Spinal cord (tissue), 10 donors: ENCODE measurements around the gene CTCF. TPM values are rescaled to one million over a fixed set of nuclear protein-coding genes. Genes with fewer than 3 reads are reported as not detected.

ENCODE experiments used
- DNase-seq, 6 donors: peaks; one replicate each; pipeline versions ENCODE4 v3.0.0 to v3.0.0-alpha.2; 2013 to 2015; ENCODE audit warnings: low spot score in 6 of 6, low read depth in 4 of 6
- H3K27ac ChIP-seq: one replicate; pipeline ENCODE4 v1.5.1; 2013; ENCODE audit warnings: low read depth, low read length, control low read depth
- H3K27me3 ChIP-seq: one replicate; pipeline ENCODE4 v1.6.1; 2013; ENCODE audit warnings: low read length; ENCODE audit not compliant: control insufficient read depth, insufficient read depth
- H3K36me3 ChIP-seq: one replicate; pipeline ENCODE4 v1.6.1; 2013; ENCODE audit warnings: low read length; ENCODE audit not compliant: control insufficient read depth, insufficient read depth
- H3K4me1 ChIP-seq: one replicate; pipeline ENCODE4 v1.6.1; 2013; ENCODE audit warnings: low read length; ENCODE audit not compliant: control insufficient read depth, insufficient read depth
- H3K4me3 ChIP-seq: one replicate; pipeline ENCODE4 v1.5.1; 2013; ENCODE audit warnings: low read depth, low read length, control low read depth
- H3K9me3 ChIP-seq: one replicate; pipeline ENCODE4 v1.6.1; 2013; ENCODE audit warnings: low read length; ENCODE audit not compliant: control insufficient read depth, insufficient read depth
- WGBS: methylation state at CpG from one replicate; pipeline ENCODE4 v1.1.5; 2013; ENCODE audit warnings: missing lambda C conversion rate; ENCODE audit not compliant: insufficient coverage; 5-methylcytosine and 5-hydroxymethylcytosine counted together
- polyA plus RNA-seq, 2 donors: library from polyadenylated mRNA; unstranded; fragments of 120-200 nt; gene quantifications; one replicate each; pipeline ENCODE4 v1.2.1, GENCODE V29; 2013; ENCODE audit not compliant: insufficient read length in 2 of 2
- total RNA-seq, 2 donors: library from RNA; depleted of rRNA in 1 of 2; stranded (reverse); fragments of 120-200 nt in 1 of 2; fragments of >200 nt in 1 of 2; gene quantifications; one replicate each; pipeline versions ENCODE4 v1.2.3 to v1.2.4, GENCODE V29; 2013 to 2014
- donor health status: healthy.

CTCF gene
- total and polyA plus RNA-seq, 4 donors: 39.7 to 65.1 (median 51.6) TPM

DNA sequence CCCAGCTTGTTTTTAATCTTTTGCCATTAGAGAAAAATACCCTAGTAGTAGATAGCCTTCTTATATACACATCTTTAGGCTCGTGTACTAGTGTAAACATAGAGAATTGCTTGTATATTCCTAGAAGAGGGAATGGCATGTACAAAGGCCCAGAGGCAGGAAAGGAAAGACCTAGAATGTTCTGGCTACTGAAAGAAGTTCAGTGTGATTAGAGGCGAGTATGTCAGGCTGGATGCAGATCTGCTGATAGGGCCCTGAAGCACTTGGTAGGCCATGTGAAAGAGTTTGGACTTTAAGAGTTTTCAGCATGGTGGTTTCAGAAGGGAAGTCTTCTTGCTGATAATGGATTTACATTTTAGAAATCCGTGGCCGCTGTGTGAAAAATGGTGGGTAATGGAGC is 17.4 kb downstream of the CTCF start:
- Histone ChIP-seq H3K4me1 (no peaks in the 10 kb centered on the region), H3K4me3 (no peak overlapping the region), H3K27ac (no peak overlapping the region), H3K36me3 (peaks cover 17% of the 10 kb centered on the region), H3K9me3 (no peaks in the 10 kb centered on the region), H3K27me3 (no peaks in the 10 kb centered on the region)
- 91% methylated on average over 3 of the region's 4 CpGs for WGBS
- DNase-seq: no peak

DNA sequence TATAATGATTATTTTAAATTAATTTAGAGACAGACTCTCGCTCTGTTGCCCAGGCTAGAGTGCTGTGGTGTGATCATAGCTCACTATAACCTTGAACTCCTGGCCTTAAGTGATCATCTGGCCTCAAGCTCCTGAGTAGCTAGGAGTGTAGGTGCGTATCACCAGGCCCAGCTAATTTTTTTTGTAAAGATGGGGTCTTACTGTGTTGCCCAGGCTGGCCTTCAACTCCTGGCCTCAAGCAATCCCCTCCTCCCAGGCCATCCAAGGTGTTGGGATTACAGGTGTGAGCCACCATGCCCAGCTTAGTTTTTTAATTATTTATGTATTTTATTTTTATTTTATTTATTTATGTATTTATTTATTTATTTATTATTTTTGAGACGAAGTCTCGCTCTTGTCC is 17.9 kb downstream of the CTCF start:
- H3K4me3 ChIP-seq: no peak overlapping the region
- no peaks in the 10 kb centered on the region for H3K4me1 ChIP-seq
- no peak overlapping the region for H3K27ac ChIP-seq
- H3K27me3 ChIP-seq: no peaks in the 10 kb centered on the region
- no peaks in the 10 kb centered on the region for H3K9me3 ChIP-seq
- H3K36me3 ChIP-seq: peaks cover 13% of the 10 kb centered on the region
- WGBS: 100% methylated on average over 2 of the region's 4 CpGs
- DNase-seq: no peak

DNA sequence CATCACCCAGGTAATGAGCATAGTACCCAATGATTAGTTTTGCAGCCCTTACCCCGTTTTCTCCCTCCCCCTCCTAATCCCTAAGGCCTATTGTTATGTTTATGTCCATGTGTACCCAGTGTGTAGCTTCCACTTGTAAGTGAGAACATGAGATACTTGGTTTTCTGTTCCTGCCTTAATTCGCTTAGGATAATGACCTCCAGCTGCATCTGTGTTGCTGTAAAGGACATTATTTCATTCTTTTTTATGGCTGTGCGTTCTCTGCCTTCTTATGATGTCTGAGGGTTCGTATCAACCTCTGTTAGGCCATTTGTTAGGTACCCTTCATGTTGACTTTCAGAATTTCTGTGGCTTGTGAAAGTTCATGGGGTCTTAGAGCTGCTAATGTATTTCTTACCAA is 31.0 kb downstream of the CTCF start:
- Histone ChIP-seq H3K9me3 (no peaks in the 10 kb centered on the region), H3K4me1 (no peaks in the 10 kb centered on the region), H3K27ac (no peak overlapping the region), H3K4me3 (no peak overlapping the region), H3K36me3 (peaks cover 8% of the 10 kb centered on the region), H3K27me3 (no peaks in the 10 kb centered on the region)
- 69% methylated on average over 3 of the region's 4 CpGs for WGBS
- DNase-seq: no peak

GRCh38 chr16:67593701-67594100 is 31.4 kb downstream of the CTCF start:
- DNase-seq: no peak
- no peaks in the 10 kb centered on the region for H3K9me3 ChIP-seq
- H3K4me1 ChIP-seq: no peaks in the 10 kb centered on the region
- no peak overlapping the region for H3K27ac ChIP-seq
- H3K36me3 ChIP-seq: peaks cover 8% of the 10 kb centered on the region
- no peak overlapping the region for H3K4me3 ChIP-seq
- H3K27me3 ChIP-seq: no peaks in the 10 kb centered on the region

DNA sequence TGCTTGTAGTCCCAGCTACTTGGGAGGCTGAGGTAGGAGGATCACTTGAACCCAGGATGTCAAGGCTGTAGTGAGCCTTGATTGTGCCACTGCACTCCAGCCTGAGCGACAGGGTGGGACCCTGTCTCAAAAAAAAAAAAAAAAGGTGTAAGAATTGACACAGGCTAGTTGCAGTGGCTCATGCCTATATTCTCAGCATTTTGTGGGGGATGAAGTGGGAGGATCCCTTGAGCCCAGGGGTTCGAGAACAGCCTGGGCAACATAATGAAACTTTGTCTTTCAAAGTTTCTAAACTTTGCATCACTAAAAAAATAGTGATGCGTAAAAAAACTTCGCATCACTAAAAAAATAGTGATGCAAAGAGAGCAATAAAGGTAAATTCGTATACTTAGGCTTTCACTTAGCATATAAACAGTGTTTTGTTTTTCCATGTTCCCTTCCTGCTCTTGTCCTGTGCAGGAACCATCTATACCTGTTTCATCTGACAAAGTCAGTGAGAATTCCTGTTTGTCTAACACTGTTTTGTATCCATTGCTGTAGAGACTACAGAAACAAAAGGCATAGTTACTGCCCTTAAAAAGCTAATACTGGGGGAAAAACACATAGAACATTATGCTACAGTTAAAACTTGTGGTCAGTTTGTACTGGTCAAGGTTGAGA is 32.1 kb downstream of the CTCF start:
- Histone ChIP-seq H3K4me1 (no peaks in the 10 kb centered on the region), H3K36me3 (peaks cover 8% of the 10 kb centered on the region), H3K27me3 (no peaks in the 10 kb centered on the region), H3K4me3 (no peak overlapping the region), H3K9me3 (no peaks in the 10 kb centered on the region), H3K27ac (no peak overlapping the region)
- 67% methylated on average over 1 of the region's 5 CpGs for WGBS
- no peak for DNase-seq

DNA sequence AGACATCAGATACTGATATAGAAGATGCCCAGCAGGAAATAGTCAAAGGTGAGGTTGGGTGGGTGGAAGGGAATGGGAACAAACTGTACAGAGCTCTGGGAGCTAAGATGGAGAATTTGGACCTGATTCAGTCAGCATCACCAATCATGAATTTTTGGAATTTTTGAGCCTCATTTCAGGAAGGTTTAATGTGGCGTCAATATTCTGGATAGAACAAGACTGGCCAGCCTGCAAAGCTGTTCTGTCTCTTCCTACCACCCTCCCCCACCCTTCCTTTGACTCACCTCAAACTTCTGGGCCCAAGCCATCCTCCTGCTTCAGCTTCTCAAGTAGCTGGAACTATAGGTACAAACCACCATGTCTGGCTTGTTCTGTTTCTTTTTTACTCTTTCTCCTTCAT is 32.6 kb downstream of the CTCF start:
- Histone ChIP-seq H3K4me1 (no peaks in the 10 kb centered on the region), H3K9me3 (no peaks in the 10 kb centered on the region), H3K36me3 (peaks cover 4% of the 10 kb centered on the region), H3K27ac (no peak overlapping the region), H3K4me3 (no peak overlapping the region), H3K27me3 (no peaks in the 10 kb centered on the region)
- DNase-seq: no peak
- 100% methylated on average over 1 of the region's 1 CpG for WGBS

DNA sequence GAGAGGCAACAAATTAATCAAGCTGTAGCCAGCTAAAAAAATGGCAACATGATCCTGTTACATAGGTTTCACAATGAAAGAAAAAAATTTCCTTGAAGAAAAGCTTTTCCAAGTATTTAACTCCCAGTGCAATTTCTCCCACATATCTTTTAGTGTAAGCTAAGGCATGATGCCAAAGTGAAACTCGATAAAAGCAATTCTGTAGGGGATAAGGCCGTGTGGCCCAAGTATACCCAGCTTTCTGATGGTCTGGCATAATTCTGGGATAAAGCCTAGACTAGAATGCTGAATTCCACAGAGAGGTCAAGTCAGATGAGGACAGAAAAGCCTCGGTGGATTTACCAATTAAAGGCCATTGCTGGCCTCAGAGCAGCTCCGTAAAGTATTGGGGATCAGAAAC is 36.2 kb downstream of the CTCF start:
- Histone ChIP-seq H3K27me3 (no peaks in the 10 kb centered on the region), H3K27ac (no peak overlapping the region), H3K9me3 (no peaks in the 10 kb centered on the region), H3K4me1 (peaks cover 4% of the 10 kb centered on the region), H3K36me3 (peaks cover 4% of the 10 kb centered on the region), H3K4me3 (no peak overlapping the region)
- no peak for DNase-seq
- 89% methylated on average over 4 of the region's 4 CpGs for WGBS

DNA sequence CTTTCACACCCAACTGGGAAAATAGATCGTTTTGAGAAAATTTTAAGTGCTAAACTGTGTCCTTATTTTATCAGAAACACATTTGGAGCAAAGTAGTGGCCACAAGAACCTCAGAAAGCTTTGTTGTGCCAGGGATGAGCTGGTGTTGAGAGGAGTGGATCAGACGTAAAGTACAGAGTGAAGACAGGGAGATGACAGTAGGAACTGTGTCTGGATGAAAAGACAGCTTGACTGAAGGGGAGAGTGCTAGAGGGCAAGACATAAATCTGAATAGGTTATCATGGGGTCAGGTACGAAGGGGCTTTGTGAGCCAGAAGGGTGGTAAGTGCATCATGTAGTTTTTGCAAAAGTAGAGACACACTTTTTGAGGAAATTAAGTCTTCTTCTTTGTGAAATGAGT is 43.3 kb downstream of the CTCF start:
- no peaks in the 10 kb centered on the region for H3K27me3 ChIP-seq
- H3K27ac ChIP-seq: no peak overlapping the region
- no peak overlapping the region for H3K4me3 ChIP-seq
- H3K36me3 ChIP-seq: no peaks in the 10 kb centered on the region
- peaks cover 4% of the 10 kb centered on the region for H3K4me1 ChIP-seq
- WGBS: 90% methylated on average over 2 of the region's 3 CpGs
- no peak for DNase-seq
- no peaks in the 10 kb centered on the region for H3K9me3 ChIP-seq

- WGBS: no CpG with 5 or more reads among the region's 6 CpGs
- Histone ChIP-seq H3K4me1 (peaks cover 3% of the 10 kb centered on the region), H3K9me3 (no peaks in the 10 kb centered on the region), H3K27ac (no peak overlapping the region), H3K4me3 (no peak overlapping the region), H3K36me3 (peaks cover 4% of the 10 kb centered on the region), H3K27me3 (no peaks in the 10 kb centered on the region)
- DNase-seq: no peak
These were observed 44.3 kb downstream of the CTCF start for GRCh38 chr16:67606632-67607031.

DNA sequence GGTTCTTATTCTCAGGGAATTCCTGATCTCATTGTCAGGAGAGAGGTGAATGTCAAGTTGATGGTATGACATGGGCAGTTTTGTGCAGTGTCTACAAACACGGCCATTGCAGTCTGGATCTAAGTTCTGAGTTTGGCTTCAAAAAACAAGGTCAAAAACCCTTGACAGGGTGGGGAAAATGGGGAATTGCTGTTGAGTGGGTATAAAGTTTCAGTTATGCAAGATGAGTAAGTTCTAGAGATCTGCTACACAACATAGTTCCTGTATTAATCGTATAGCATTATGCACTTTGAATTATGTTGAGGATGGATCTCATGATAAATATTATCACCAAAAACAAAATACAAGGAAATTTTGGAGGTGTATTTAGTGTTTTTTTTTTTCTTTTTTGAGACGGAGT is 46.0 kb downstream of the CTCF start:
- DNase-seq: no peak
- Histone ChIP-seq H3K4me1 (no peaks in the 10 kb centered on the region), H3K27me3 (no peaks in the 10 kb centered on the region), H3K27ac (no peak overlapping the region), H3K36me3 (peaks cover 11% of the 10 kb centered on the region), H3K4me3 (no peak overlapping the region), H3K9me3 (no peaks in the 10 kb centered on the region)
- 100% methylated on average over 1 of the region's 3 CpGs for WGBS
